Activated CD4-positive, alpha-beta T cell treated with anti-CD3 and anti-CD28 coated beads for 36 hours (primary cell): Measurements from ENCODE around the gene CCPG1. TPM values are rescaled to one million over a fixed set of nuclear protein-coding genes. Genes with fewer than 3 reads are reported as not detected.

Experiments
- ATAC-seq: fragments of 200-7000 bp; cut with Tn5 transposase; one replicate; pipeline ENCODE4 v1.10.0; 2021; ENCODE audit warnings: mild to moderate bottlenecking, moderate library complexity
- CTCF ChIA-PET: fragments of 350-600 bp; sonication (Branson Sonifier 250); formaldehyde crosslinking; loops from one replicate; lab custom pipeline; 2021; ENCODE audit warnings: antibody characterized with exemption; lab: Charles Lee
- POLR2A ChIA-PET: fragments of 350-600 bp; sonication (Branson Sonifier 250); formaldehyde crosslinking; loops from one replicate; lab custom pipeline; 2021; ENCODE audit warnings: antibody characterized with exemption, inconsistent platforms; lab: Charles Lee
- DNase-seq: peaks from one replicate; pipeline ENCODE4 v3.0.0-alpha.2; 2020
- H3K27ac Mint-ChIP-seq: one replicate; pipeline ENCODE4 v1.8.0; 2021; ENCODE audit warnings: mixed read lengths
- H3K27me3 Mint-ChIP-seq: one replicate; pipeline ENCODE4 v1.8.0; 2021; ENCODE audit warnings: mixed read lengths
- H3K36me3 Mint-ChIP-seq: one replicate; pipeline ENCODE4 v1.8.0; 2021; ENCODE audit warnings: low read depth, mixed read lengths
- H3K4me1 Mint-ChIP-seq: one replicate; pipeline ENCODE4 v1.8.0; 2021; ENCODE audit warnings: mixed read lengths
- H3K4me3 Mint-ChIP-seq: one replicate; pipeline ENCODE4 v1.8.0; 2021; ENCODE audit warnings: mild to moderate bottlenecking, moderate library complexity, mixed read lengths
- H3K9me3 Mint-ChIP-seq: one replicate; pipeline ENCODE4 v1.8.0; 2021; ENCODE audit warnings: low read depth, mixed read lengths
- intact Hi-C, 2 experiments: fragments of 100-400 bp; cut with DNase I in 1 of 2; cut with micrococcal nuclease in 1 of 2; formaldehyde crosslinking; loops; one replicate each; pipeline versions ENCODE4 v1.14.2 to v1.15.1; 2022 to 2024; cut with DNase I, micrococcal nuclease
- microRNA-seq: library from miRNA; unstranded; fragments of <30 nt; microRNA quantifications from one replicate; pipeline ENCODE4 v1.2.0, GENCODE V29; 2021; ENCODE audit warnings: borderline replicate concordance
- total RNA-seq, 2 experiments: library from RNA; stranded (reverse); gene quantifications; one replicate each; pipeline ENCODE4 v1.2.3, GENCODE V29; 2021

CCPG1 gene
- total RNA-seq, 2 experiments from 2014 or later = 11.3 to 12.2 TPM

- peaks cover 24% of the 10 kb centered on the region for H3K36me3 Mint-ChIP-seq
- CTCF ChIA-PET = interaction anchor here (0.6 to 2.7 kb wide), 8 partner anchors 28 to 122 kb away, joined by 3 to 12 read pairs (median 3); partner anchors contain the start of genes CCPG1, PIERCE2 and RSL24D1
- POLR2A ChIA-PET = interaction anchor here (0.6 to 1.3 kb wide), 6 partner anchors 39 to 122 kb away, joined by 3 to 4 read pairs (median 3); partner anchors contain the start of genes CCPG1, PIERCE2 and RSL24D1
- intact Hi-C loops = loop anchor here (1.0 to 2.0 kb wide), 5 partner anchors 30 to 122 kb away; partner anchors contain the start of genes CCPG1 (in 2 of the 2), PIERCE2 (in 2 of the 2) and RAB27A (in 1 of the 2)
- H3K27ac Mint-ChIP-seq = peak within 1 kb of the TSS; percentile 99
- peak; percentile 88 for DNase-seq
- H3K27me3 Mint-ChIP-seq = no peaks in the 10 kb centered on the region
- H3K4me1 Mint-ChIP-seq = peaks cover 51% of the 10 kb centered on the region
- peak; percentile 89 for ATAC-seq
- no peaks in the 10 kb centered on the region for H3K9me3 Mint-ChIP-seq
- H3K4me3 Mint-ChIP-seq = peak within 1 kb of the TSS; percentile 97
These were observed 89.3 kb downstream of the CCPG1 start, which contains the start of the genes PIGB and PIGBOS1 for GRCh38 chr15:55318588-55319494. TSS of gene PIGB (plus strand) at chr15:55319222. CDS start at chr15:55319251, 29 bp downstream. TSS of gene PIGBOS1 (minus strand) at chr15:55319123. CDS start at chr15:55317792, 1,331 bp downstream.

Small RNA genes lying within 50 kb of the gene (microRNA-seq; reads per million reads assigned to microRNA genes)
- 38.1 reads per million, percentile 52 among the genes with 10 or more reads in this experiment for gene MIR628

Other genes with a start within 250 kb of the CCPG1 start
- 100 to 1,000 TPM; 152 to 188 TPM for gene RSL24D1, start 211.4 kb downstream of the CCPG1 start, total RNA-seq
- gene RAB27A, start 118.5 kb downstream of the CCPG1 start, total RNA-seq = 100 to 1,000 TPM; 111 to 129 TPM
- 10 to 100 TPM in 1 of 2 experiments, 1 to 10 TPM in 1; 8.8 to 11.0 TPM for gene PIGBOS1, start 89.2 kb downstream of the CCPG1 start, total RNA-seq
- 10 to 100 TPM; 19.8 to 21.1 TPM for gene PIGB, start 89.1 kb downstream of the CCPG1 start, total RNA-seq
- under 1 TPM; 0.34 to 0.81 TPM for gene PIERCE2, start 136 bp upstream of the CCPG1 start, total RNA-seq
- under 1 TPM; 0.62 to 0.79 TPM for gene DNAAF4, start 99.9 kb upstream of the CCPG1 start, total RNA-seq
- gene PYGO1, start 180.0 kb upstream of the CCPG1 start, total RNA-seq = not detected